ENCODE results near the gene ZNF512B. TPM values are rescaled to one million over a fixed set of nuclear protein-coding genes. Genes with fewer than 3 reads are reported as not detected.

The ZNF512B gene
- total and polyA plus RNA-seq, 5 donors, result 9.8 to 16.1 (median 13.5) TPM

- Histone ChIP-seq H3K9me3 (ENCODE audit: control insufficient read depth, low read length) (no peaks in the 10 kb centered on the region), H3K27ac (ENCODE audit: low read length) (no peak overlapping the region), H3K4me1 (ENCODE audit: control insufficient read depth, insufficient read depth, low read length) (no peaks in the 10 kb centered on the region), H3K4me3 (ENCODE audit: low read length) (no peak overlapping the region), H3K27me3 (ENCODE audit: control insufficient read depth, insufficient read depth) (no peaks in the 10 kb centered on the region)
- DNase-seq (peak in 1 of 3 donors; percentile 21), ATAC-seq (no peak)
- 80% methylated on average over 7 of the region's 7 CpGs for WGBS
- intact Hi-C loops (cut with DNase I), result no loop called here
Measured at GRCh38 chr20:64003960-64004725, 34.4 kb upstream of the ZNF512B start.

GRCh38 chr20:64001607-64002011 lies 31.9 kb upstream of the ZNF512B start:
- Histone ChIP-seq H3K27ac (ENCODE audit: low read length) (no peak overlapping the region), H3K4me3 (ENCODE audit: low read length) (no peak overlapping the region), H3K27me3 (ENCODE audit: control insufficient read depth, insufficient read depth) (no peaks in the 10 kb centered on the region), H3K9me3 (ENCODE audit: control insufficient read depth, low read length) (no peaks in the 10 kb centered on the region), H3K4me1 (ENCODE audit: control insufficient read depth, insufficient read depth, low read length) (no peaks in the 10 kb centered on the region)
- intact Hi-C loops (cut with DNase I), result no loop called here
- peak in 1 of 3 donors; percentile 31 for DNase-seq
- 72% methylated on average over 11 of the region's 11 CpGs for WGBS
- ATAC-seq, result no peak

- intact Hi-C loops (cut with DNase I), result no loop called here
- no peaks in the 10 kb centered on the region for H3K27me3 ChIP-seq (ENCODE audit: control insufficient read depth, insufficient read depth)
- H3K4me3 ChIP-seq (ENCODE audit: low read length), result no peak overlapping the region
- no peak overlapping the region for H3K27ac ChIP-seq (ENCODE audit: low read length)
- ATAC-seq, result no peak
- DNase-seq, result peak in 1 of 3 donors; percentile 34
- WGBS, result 88% methylated on average over 12 of the region's 12 CpGs
- no peaks in the 10 kb centered on the region for H3K4me1 ChIP-seq (ENCODE audit: control insufficient read depth, insufficient read depth, low read length)
- no peaks in the 10 kb centered on the region for H3K9me3 ChIP-seq (ENCODE audit: control insufficient read depth, low read length)
Measured at GRCh38 chr20:64000906-64001305, 31.2 kb upstream of the ZNF512B start.

GRCh38 chr20:63982937-63983336 lies 13.2 kb upstream of the ZNF512B start:
- peaks cover 6% of the 10 kb centered on the region for H3K4me1 ChIP-seq (ENCODE audit: control insufficient read depth, insufficient read depth, low read length)
- ATAC-seq (no peak), DNase-seq (no peak)
- H3K9me3 ChIP-seq (ENCODE audit: control insufficient read depth, low read length), result no peaks in the 10 kb centered on the region
- intact Hi-C loops (cut with DNase I), result no loop called here
- no peaks in the 10 kb centered on the region for H3K27me3 ChIP-seq (ENCODE audit: control insufficient read depth, insufficient read depth)
- no peak overlapping the region for H3K4me3 ChIP-seq (ENCODE audit: low read length)
- WGBS, result 88% methylated on average over 14 of the region's 14 CpGs
- no peak overlapping the region for H3K27ac ChIP-seq (ENCODE audit: low read length)

- ATAC-seq (peak; percentile 92 to 93), DNase-seq (peak; percentile 96 to 98 (median 98))
- no peaks in the 10 kb centered on the region for H3K9me3 ChIP-seq (ENCODE audit: control insufficient read depth, low read length)
- peak within 1 kb of the TSS; percentile 67 for H3K27ac ChIP-seq (ENCODE audit: low read length)
- no peaks in the 10 kb centered on the region for H3K27me3 ChIP-seq (ENCODE audit: control insufficient read depth, insufficient read depth)
- peak within 1 kb of the TSS; percentile 74 for H3K4me3 ChIP-seq (ENCODE audit: low read length)
- 1% methylated on average over 75 of the region's 75 CpGs for WGBS
- peaks cover 6% of the 10 kb centered on the region for H3K4me1 ChIP-seq (ENCODE audit: control insufficient read depth, insufficient read depth, low read length)
- intact Hi-C loops (cut with DNase I), result no loop called here
Measured at GRCh38 chr20:63980806-63981728, 11.3 kb upstream of the ZNF512B start, which contains the start of gene PRPF6. TSS of gene PRPF6 (plus strand) at chr20:63981132. CDS start at chr20:63981246, 114 bp downstream.

- WGBS, result 72% methylated on average over 15 of the region's 15 CpGs
- peak in 1 of 3 donors; percentile 19 for DNase-seq
- Histone ChIP-seq H3K27me3 (ENCODE audit: control insufficient read depth, insufficient read depth) (no peaks in the 10 kb centered on the region), H3K27ac (ENCODE audit: low read length) (peak overlapping the region; percentile 67), H3K9me3 (ENCODE audit: control insufficient read depth, low read length) (no peaks in the 10 kb centered on the region), H3K4me3 (ENCODE audit: low read length) (no peak overlapping the region), H3K4me1 (ENCODE audit: control insufficient read depth, insufficient read depth, low read length) (peaks cover 6% of the 10 kb centered on the region)
- ATAC-seq, result peak; percentile 50 to 51
- intact Hi-C loops (cut with DNase I), result no loop called here
Measured at GRCh38 chr20:63980317-63980805, 10.6 kb upstream of the ZNF512B start.

GRCh38 chr20:63979557-63980316 lies 10.0 kb upstream of the ZNF512B start, which contains the start of gene SAMD10:
TSS of gene SAMD10 (minus strand) at chr20:63979642. CDS start at chr20:63979467, 175 bp downstream.
- Histone ChIP-seq H3K9me3 (ENCODE audit: control insufficient read depth, low read length) (no peaks in the 10 kb centered on the region), H3K27ac (ENCODE audit: low read length) (peak within 1 kb of the TSS; percentile 67), H3K4me1 (ENCODE audit: control insufficient read depth, insufficient read depth, low read length) (peaks cover 6% of the 10 kb centered on the region), H3K27me3 (ENCODE audit: control insufficient read depth, insufficient read depth) (no peaks in the 10 kb centered on the region), H3K4me3 (ENCODE audit: low read length) (peak within 1 kb of the TSS; percentile 42)
- ATAC-seq, result peak in 1 of 2 donors; percentile 4
- intact Hi-C loops (cut with DNase I), result loop anchor here in 3 of 4 donors (10.0 kb wide), 5 partner anchors 75 to 445 kb away; partner anchors contain the start of genes DNAJC5 (in 1 of the 3), PTK6 (in 1 of the 3), RTEL1 (in 1 of the 3) and STMN3 (in 1 of the 3)
- DNase-seq, result peak; percentile 54 to 84 (median 75)
- WGBS, result 2% methylated on average over 52 of the region's 52 CpGs

GRCh38 chr20:63979229-63979556 lies 9.5 kb upstream of the ZNF512B start:
- Histone ChIP-seq H3K4me1 (ENCODE audit: control insufficient read depth, insufficient read depth, low read length) (peaks cover 6% of the 10 kb centered on the region), H3K27ac (ENCODE audit: low read length) (no peak overlapping the region), H3K4me3 (ENCODE audit: low read length) (peak overlapping the region; percentile 42), H3K27me3 (ENCODE audit: control insufficient read depth, insufficient read depth) (no peaks in the 10 kb centered on the region), H3K9me3 (ENCODE audit: control insufficient read depth, low read length) (no peaks in the 10 kb centered on the region)
- no peak for ATAC-seq
- peak in 1 of 3 donors; percentile 60 for DNase-seq
- intact Hi-C loops (cut with DNase I), result loop anchor here in 3 of 4 donors (10.0 kb wide), 5 partner anchors 74 to 444 kb away; partner anchors contain the start of genes DNAJC5 (in 1 of the 3), PTK6 (in 1 of the 3), RTEL1 (in 1 of the 3) and STMN3 (in 1 of the 3)
- WGBS, result under 1% methylated on average over 47 of the region's 47 CpGs

GRCh38 chr20:63978319-63979228 lies 8.8 kb upstream of the ZNF512B start:
- Histone ChIP-seq H3K27me3 (ENCODE audit: control insufficient read depth, insufficient read depth) (no peaks in the 10 kb centered on the region), H3K4me3 (ENCODE audit: low read length) (peak overlapping the region; percentile 42), H3K9me3 (ENCODE audit: control insufficient read depth, low read length) (no peaks in the 10 kb centered on the region), H3K4me1 (ENCODE audit: control insufficient read depth, insufficient read depth, low read length) (peaks cover 7% of the 10 kb centered on the region), H3K27ac (ENCODE audit: low read length) (no peak overlapping the region)
- ATAC-seq, result peak; percentile 27 to 33
- DNase-seq, result peak; percentile 71 to 88 (median 87)
- intact Hi-C loops (cut with DNase I), result loop anchor here in 3 of 4 donors (10.0 kb wide), 5 partner anchors 74 to 444 kb away; partner anchors contain the start of genes DNAJC5 (in 1 of the 3), PTK6 (in 1 of the 3), RTEL1 (in 1 of the 3) and STMN3 (in 1 of the 3)
- WGBS, result 10% methylated on average over 52 of the region's 52 CpGs
